HG03575 (cell line): ENCODE data around the gene MDH2.
"Not testable (repeated sequence)": the region's sequence is repeated elsewhere in the genome, so short reads cannot be mapped to it uniquely, and the experiment has no call there.

Experiments
- ATAC-seq: cut with Tn5 transposase; IDR thresholded peaks from one replicate; pipeline ENCODE4 v1.9.1; 2021; ENCODE audit not compliant: unreplicated experiment, insufficient number of reproducible peaks, low FRiP score; ENCODE audit errors: extremely low read depth

Gene MDH2

GRCh38 chr7:76066716-76067503 is 19.0 kb downstream of the MDH2 start:
- ATAC-seq, result no peak

- no peak for ATAC-seq
Measured at GRCh38 chr7:76069238-76069638, 21.3 kb downstream of the MDH2 start.

DNA sequence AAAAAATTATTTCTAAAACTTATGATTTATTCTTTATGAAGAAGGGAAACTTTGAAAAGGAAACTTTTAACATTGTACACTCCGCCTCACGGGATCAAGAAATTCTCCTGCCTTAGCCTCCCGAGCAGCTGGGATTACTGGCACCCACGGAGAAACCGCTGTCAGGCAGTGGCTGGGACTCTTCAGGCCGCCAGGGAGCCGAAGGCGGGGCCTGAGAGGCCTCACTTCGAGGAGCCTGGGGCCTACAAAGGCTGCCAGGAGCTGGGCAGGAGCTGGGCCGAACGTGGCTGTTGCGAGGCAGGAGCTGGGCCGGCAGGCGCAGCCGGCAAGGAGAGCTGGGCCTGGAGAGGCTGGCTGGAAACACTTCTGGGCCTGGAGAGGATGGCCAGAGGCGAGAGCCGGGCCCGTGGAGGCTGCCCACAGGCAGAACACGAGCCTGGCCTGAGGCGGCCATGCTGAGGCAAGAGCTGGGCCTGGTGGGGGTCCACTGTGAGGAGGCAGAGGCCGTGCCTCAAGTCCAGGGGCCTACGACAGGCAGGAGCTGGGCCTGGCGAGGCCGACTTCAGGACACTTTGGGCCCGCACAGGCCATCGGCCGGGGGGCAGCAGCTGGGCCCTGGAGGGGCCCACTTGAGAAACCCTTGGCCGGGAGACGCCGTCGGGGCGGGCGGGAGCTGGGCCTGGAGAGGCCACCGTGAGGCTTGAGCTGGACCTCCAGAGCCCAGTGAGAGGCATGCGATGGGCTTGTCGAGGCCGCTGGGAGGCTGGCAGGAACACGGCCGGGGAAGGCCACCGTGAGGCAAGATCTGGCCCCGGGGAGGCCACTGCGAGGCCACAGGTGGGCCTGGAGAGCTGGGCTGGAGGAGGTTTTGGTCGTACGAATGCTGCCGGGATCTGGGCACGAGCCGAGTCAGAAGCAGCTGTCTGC is 23.7 kb downstream of the MDH2 start:
- no peak for ATAC-seq

DNA sequence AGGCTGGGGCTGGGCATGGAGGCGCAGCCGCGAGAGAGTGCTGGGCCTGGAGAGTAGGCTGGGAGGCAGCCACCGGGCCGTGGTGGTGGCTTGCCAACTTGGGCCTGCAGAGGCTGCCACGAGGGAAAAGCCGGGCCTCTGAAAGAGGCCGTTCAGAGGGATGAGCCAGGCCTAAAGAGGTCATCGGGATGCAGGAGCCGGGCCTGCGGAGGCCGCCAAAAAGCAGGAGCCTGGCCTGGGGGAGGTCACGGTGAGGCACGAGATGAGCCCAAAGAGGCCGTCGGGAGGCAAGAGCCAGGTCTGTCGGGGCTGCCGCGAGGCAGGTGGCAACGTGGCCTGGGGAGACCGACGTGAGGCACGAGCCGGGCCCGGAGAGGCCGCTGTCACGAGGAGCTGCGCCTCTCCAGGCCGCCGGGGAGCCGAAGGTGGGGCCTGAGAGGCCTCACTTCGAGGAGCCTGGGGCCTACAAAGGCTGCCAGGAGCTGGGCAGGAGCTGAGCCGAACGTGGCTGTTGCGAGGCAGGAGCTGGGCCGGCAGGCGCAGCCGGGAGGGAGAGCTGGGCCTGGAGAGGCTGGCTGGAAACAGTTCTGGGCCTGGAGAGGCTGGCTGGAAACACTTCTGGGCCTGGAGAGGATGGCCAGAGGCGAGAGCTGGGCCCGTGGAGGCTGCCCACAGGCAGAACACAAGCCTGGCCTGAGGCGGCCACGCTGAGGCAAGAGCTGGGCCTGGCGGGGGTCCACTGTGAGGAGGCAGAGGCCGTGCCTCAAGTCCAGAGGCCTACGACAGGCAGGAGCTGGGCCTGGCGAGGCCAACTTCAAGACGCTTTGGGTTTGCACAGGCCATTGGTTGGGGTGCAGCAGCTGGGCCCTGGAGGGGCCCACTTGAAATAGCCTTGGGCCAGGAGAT is 24.6 kb downstream of the MDH2 start:
- no peak for ATAC-seq

- ATAC-seq, result no peak
Measured at GRCh38 chr7:76073335-76073990, 25.6 kb downstream of the MDH2 start.

GRCh38 chr7:76074306-76074971 is 26.5 kb downstream of the MDH2 start:
- no peak for ATAC-seq

- no peak for ATAC-seq
Measured at GRCh38 chr7:76074972-76075370, 27.1 kb downstream of the MDH2 start.

DNA sequence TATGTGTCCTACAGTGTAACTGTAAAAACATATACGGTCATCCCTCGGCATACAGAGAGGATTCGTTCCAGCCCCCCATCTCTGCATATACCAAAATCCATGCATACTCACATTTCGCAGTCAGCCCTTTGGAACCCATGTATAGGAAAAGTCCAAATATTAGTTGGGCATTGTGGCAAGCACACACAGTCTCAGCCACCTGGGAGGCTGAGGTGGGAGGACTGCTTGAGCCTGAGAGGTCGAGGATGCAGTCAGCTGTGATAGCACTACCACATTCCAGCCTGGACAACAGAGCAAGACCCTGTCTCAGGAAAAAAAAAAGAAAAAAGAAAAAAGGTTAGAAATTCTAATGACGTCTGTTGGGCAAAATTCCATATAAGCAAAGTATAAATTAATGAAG is 29.1 kb downstream of the MDH2 start:
- no peak for ATAC-seq

DNA sequence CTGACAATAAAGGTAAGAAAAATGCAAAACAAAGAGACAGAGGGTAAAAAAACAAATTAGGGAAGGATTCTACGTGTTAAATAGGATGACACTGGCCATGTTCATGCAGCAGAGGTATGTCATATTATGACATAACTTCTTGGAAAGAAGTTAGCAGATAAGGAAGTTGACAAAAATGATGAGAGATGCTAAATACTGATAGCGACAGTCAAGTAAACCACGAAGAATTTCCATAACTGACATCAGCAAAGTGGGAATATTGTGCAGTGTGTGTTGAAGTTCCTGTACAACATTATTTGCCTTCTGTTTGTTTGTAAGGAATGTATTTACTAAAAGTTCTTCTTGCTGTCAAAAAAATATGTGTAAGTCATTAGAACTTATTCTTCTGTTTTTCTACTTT is 29.5 kb downstream of the MDH2 start:
- no peak for ATAC-seq

DNA sequence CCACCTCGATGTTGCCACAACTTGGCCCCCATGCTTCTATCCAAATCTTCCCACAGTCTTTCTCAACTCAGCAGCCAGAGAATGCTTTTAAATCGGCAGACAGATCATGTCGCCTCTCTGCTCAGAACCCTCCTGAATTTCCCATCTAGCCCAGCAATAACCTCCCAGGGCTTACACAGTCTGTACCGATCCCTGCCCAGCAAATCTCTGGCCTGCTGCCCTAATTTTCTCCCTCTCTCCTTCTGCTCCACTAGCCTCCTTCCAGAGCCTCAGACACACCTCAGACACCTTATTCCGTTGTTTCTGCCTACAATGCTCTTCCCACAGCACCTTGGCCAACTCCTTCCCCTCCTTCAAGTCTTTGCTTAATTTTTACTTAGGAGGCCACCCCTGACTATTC is 32.3 kb downstream of the MDH2 start:
- no peak for ATAC-seq

GRCh38 chr7:76084115-76084514 is 36.2 kb downstream of the MDH2 start:
- not testable (repeated sequence) for ATAC-seq

DNA sequence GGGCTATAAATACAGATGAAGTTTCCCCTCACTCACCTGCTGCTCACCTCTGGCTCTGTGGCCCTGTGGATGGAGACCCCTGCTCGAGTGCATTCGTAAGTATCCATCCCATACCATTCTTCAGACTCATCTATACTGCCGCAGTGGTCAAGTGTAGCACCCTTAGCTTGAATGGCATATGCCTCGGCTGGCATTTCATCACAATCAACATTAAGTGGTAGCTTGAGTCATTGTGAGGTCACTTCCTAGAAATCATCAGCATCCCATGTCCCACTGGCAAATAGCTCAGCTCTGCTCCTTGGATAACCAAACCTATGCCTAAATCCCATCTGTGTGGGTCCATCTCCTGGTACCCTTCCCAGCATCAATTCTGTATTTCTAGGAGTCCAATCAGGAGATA is 38.2 kb downstream of the MDH2 start:
- no peak for ATAC-seq

DNA sequence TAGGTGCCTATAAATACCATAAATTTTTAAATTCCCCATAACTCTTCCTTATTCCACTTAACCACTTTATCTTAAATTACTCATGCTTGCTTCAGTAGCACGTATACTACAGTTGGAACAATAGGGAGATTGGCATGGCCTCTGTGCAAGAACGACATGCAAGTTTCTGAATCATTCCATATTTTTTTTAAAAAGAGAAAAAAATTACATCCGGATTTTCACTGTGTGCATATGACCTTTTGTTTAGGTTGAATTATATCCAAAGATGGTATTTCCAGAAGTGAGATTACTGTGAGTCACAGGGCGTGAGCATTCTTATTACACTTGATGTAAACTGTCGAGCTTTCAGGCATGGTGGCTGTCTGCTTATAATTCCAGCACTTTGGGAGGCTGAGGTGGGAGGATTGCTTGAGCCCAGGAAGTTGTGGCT is 39.5 kb downstream of the MDH2 start:
- not testable (repeated sequence) for ATAC-seq

- no peak for ATAC-seq
Measured at GRCh38 chr7:76089865-76090475, 42.1 kb downstream of the MDH2 start.

GRCh38 chr7:76091506-76091905 is 43.6 kb downstream of the MDH2 start:
- no peak for ATAC-seq

DNA sequence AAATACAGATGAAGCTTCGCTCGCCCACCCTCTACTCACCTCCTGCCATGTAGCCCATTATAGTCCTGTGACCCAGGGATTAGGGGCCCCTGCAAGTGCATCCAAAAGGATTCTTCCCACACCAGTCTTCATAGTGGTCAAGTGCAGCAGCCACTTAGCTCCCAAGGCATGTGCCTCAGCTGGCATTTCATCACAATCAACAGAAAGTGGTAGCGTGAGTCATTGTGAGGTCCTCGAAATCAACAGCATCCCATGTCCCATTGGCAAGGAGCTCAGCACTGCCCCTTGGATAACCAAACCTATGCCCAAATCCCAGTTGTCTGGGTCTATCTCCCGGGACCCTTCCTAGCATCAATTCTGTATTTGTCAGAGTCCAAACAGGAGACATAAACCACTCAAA is 45.6 kb downstream of the MDH2 start:
- not testable (repeated sequence) for ATAC-seq

- ATAC-seq, result not testable (repeated sequence)
Measured at GRCh38 chr7:76094326-76094725, 46.4 kb downstream of the MDH2 start.

- ATAC-seq, result no peak
Measured at GRCh38 chr7:76095908-76096307, 48.0 kb downstream of the MDH2 start.
